K562 (cell line): ENCODE results near the gene WDR90. TPM values are rescaled to one million over a fixed set of nuclear protein-coding genes. Genes with fewer than 3 reads are reported as not detected.
A peak's percentile ranks its signal among the peaks of the same experiment; 100 is the strongest.

Experiments
- ATAC-seq: fragments of 200-7000 bp; cut with Tn5 transposase; 3 replicates; pipeline ENCODE4 v1.9.1; 2020; ENCODE audit warnings: moderate library complexity
- BruUV-seq: library from RNA; stranded (reverse); fragments of 400-500 nt; replicated peaks from 2 replicates; lab custom pipeline; 2021; lab: Mats Ljungman, UMichigan
- CTCF ChIA-PET: fragments of 300-600 bp; formaldehyde crosslinking; extraction: SDS; loops from one replicate; lab custom pipeline; 2021; ENCODE audit warnings: low intra/inter-chr PET ratio; lab: Yijun Ruan, JAX
- POLR2A ChIA-PET: fragments of 300-600, 350-650 bp; sonication (Branson Sonifier 250); formaldehyde crosslinking; extraction: SDS; loops from one replicate; lab custom pipeline; 2021; ENCODE audit warnings: antibody characterized with exemption, inconsistent platforms; lab: Yijun Ruan, JAX
- DNase-seq, 4 experiments: peaks; one replicate each; pipeline versions ENCODE4 v3.0.0 to v3.0.0-alpha.2; 2011 to 2018; ENCODE audit warnings: low spot score in 3 of 4, mixed read lengths in 3 of 4; ENCODE audit errors: extremely low read depth in 1 of 4
- FAIRE-seq: peaks from 2 replicates; lab custom pipeline; 2011; peaks lifted over from hg19 to GRCh38; lab: Jason Lieb, UNC
- H2AFZ ChIP-seq: 2 replicates; pipeline ENCODE4 v1.6.0; 2011; ENCODE audit warnings: low read depth, low read length, control low read depth, inconsistent platforms
- H3K27ac ChIP-seq: fragments of 200-600 bp; 3 replicates; pipeline ENCODE4 v1.8.0; 2011; ENCODE audit warnings: low read depth, mild to moderate bottlenecking, control low read depth, inconsistent platforms, low read length, moderate library complexity, mixed read lengths; ENCODE audit errors: extremely low read depth
- H3K27me3 ChIP-seq, 2 experiments: fragments of 300-600 bp in 1 of 2; 2 replicates in 1 of 2; 3 replicates in 1 of 2; pipeline versions ENCODE4 v1.6.0 to v1.8.0; 2011; ENCODE audit warnings: inconsistent platforms in 2 of 2, low read length in 2 of 2, mild to moderate bottlenecking in 1 of 2, mixed read lengths in 1 of 2, moderate library complexity in 1 of 2; ENCODE audit not compliant: control insufficient read depth in 2 of 2, insufficient read depth in 2 of 2
- H3K36me3 ChIP-seq: fragments of 300-600 bp; 3 replicates; pipeline ENCODE4 v1.8.0; 2011; ENCODE audit warnings: mild to moderate bottlenecking, low read length, inconsistent platforms; ENCODE audit not compliant: control insufficient read depth, insufficient read depth
- H3K4me1 ChIP-seq, 2 experiments: fragments of 200-600 bp in 1 of 2; replicated peaks in 1 of 2; 2 replicates in 1 of 2; 3 replicates in 1 of 2; pipeline versions ENCODE4 v1.5.1 to v1.8.0; 2011; ENCODE audit warnings: inconsistent platforms in 2 of 2, low read length in 2 of 2, mild to moderate bottlenecking in 1 of 2, mixed read lengths in 1 of 2, moderate library complexity in 1 of 2; ENCODE audit not compliant: control insufficient read depth in 2 of 2, insufficient read depth in 2 of 2
- H3K4me2 ChIP-seq: 2 replicates; pipeline ENCODE4 v1.6.1; 2011; ENCODE audit warnings: low read length, control low read depth, inconsistent platforms, mixed read lengths; ENCODE audit not compliant: insufficient read depth
- H3K4me3 ChIP-seq: fragments of 200-600 bp; sonication (generic), shearing (Covaris generic); 2 replicates; pipeline ENCODE4 v1.5.1; 2016; ENCODE audit warnings: control low read depth, inconsistent platforms
- H3K79me2 ChIP-seq: fragments of 200-600 bp; 3 replicates; pipeline ENCODE4 v1.8.0; 2011; ENCODE audit warnings: low read length, inconsistent platforms; ENCODE audit not compliant: control insufficient read depth, insufficient read depth
- H3K9ac ChIP-seq, 2 experiments: 2 replicates each; pipeline versions ENCODE4 v1.6.0 to v1.6.1; 2011; ENCODE audit warnings: low read depth in 2 of 2, low read length in 2 of 2, control low read depth in 1 of 2, inconsistent platforms in 1 of 2, mild to moderate bottlenecking in 1 of 2, mixed read lengths in 1 of 2; ENCODE audit not compliant: insufficient read depth in 1 of 2
- H3K9me1 ChIP-seq: one replicate; pipeline ENCODE4 v1.6.0; 2011; ENCODE audit warnings: inconsistent platforms, mild to moderate bottlenecking, low read length, moderate library complexity; ENCODE audit not compliant: control insufficient read depth, insufficient read depth
- H3K9me3 ChIP-seq: replicated peaks from 2 replicates; pipeline ENCODE4 v1.5.1; 2011; ENCODE audit warnings: low read depth, low read length, inconsistent platforms; ENCODE audit not compliant: control insufficient read depth, insufficient read depth
- H4K20me1 ChIP-seq: replicated peaks from 2 replicates; pipeline ENCODE4 v1.6.1; 2011; ENCODE audit warnings: low read length, inconsistent platforms, mixed read lengths; ENCODE audit not compliant: control insufficient read depth, insufficient read depth
- FIP1L1 ChIP-seq: fragments of 200-400 bp; formaldehyde crosslinking; IDR thresholded peaks from 2 replicates; pipeline ENCODE4 v1.6.1; 2018; ENCODE audit warnings: mild to moderate bottlenecking, low read depth, low read length; ENCODE audit not compliant: poor library complexity, severe bottlenecking
- IFI16 ChIP-seq: fragments of 250-450 bp; sonication (Bioruptor Pico); IDR thresholded peaks from 2 replicates; pipeline ENCODE4 v2.1.2; 2022; ENCODE audit warnings: mild to moderate bottlenecking, inconsistent platforms
- MEF2A ChIP-seq: IDR thresholded peaks from 2 replicates; pipeline ENCODE4 v1.6.1; 2011; ENCODE audit warnings: low read depth, mild to moderate bottlenecking, low read length, moderate library complexity; ENCODE audit not compliant: control insufficient read depth
- NR2C2 ChIP-seq, 2 experiments: fragments of 200-800 bp in 1 of 2; sonication (Bioruptor generic) in 1 of 2; sonication (generic) in 1 of 2; formaldehyde crosslinking in 1 of 2; IDR thresholded peaks; 2 replicates each; pipeline versions ENCODE4 v1.6.1 to v1.8.0; 2016 to 2022; ENCODE audit warnings: mild to moderate bottlenecking in 1 of 2, missing compliant biosample characterization in 1 of 2, missing genetic modification characterization in 1 of 2, missing genetic modification reagents in 1 of 2
- PCBP1 ChIP-seq: fragments of 200-400 bp; formaldehyde crosslinking; IDR thresholded peaks from 2 replicates; pipeline ENCODE4 v1.6.1; 2018; ENCODE audit warnings: mild to moderate bottlenecking, low read depth, low read length; ENCODE audit not compliant: poor library complexity, severe bottlenecking
- TOE1 ChIP-seq, 2 experiments: fragments of 450-650 bp in 1 of 2; sonication (generic) in 1 of 2; formaldehyde crosslinking in 1 of 2; IDR thresholded peaks; 2 replicates each; pipeline versions ENCODE4 v1.7.1 to v1.8.0; 2016 to 2022; ENCODE audit warnings: borderline replicate concordance in 2 of 2, mild to moderate bottlenecking in 2 of 2, antibody characterized with exemption in 1 of 2, inconsistent platforms in 1 of 2, low read depth in 1 of 2, missing genetic modification reagents in 1 of 2, moderate library complexity in 1 of 2
- WGBS: fragments of 100-300 bp; shearing (Covaris generic); methylation state at CpG from one replicate; pipeline ENCODE4 v1.1.6; 2016; ENCODE audit warnings: low coverage, mixed read lengths; ENCODE audit not compliant: insufficient coverage; ENCODE audit errors: missing lambda C conversion rate; 5-methylcytosine and 5-hydroxymethylcytosine counted together
- in situ Hi-C: fragments of 300-500 bp; cut with MboI; formaldehyde crosslinking; loops from 4 replicates; pipeline ENCODE4 v1.15.0; 2018; ENCODE audit warnings: inconsistent platforms, mixed read lengths
- intact Hi-C: fragments of 100-400 bp; cut with micrococcal nuclease; formaldehyde crosslinking; loops from 2 replicates; pipeline ENCODE4 v1.14.2; 2022
- polyA plus RNA-seq, 8 experiments: library from polyadenylated mRNA; depleted of rRNA in 4 of 8; stranded (reverse) in 5 of 8; unstranded in 3 of 8; fragments of >200 nt; fragmentation: Nextera tagmentation in 2 of 8; fragmentation: Illumina TruSeq in 1 of 8; extraction: Ambion mirVana in 2 of 8; extraction: Trizol in 1 of 8; gene quantifications; 2 replicates each; pipeline versions ENCODE4 v1.2.1 to v1.2.3, GENCODE V29; 2011 to 2014; ENCODE audit warnings: inconsistent platforms in 1 of 8, missing spikeins in 1 of 8
- total RNA-seq, 7 experiments: library from RNA; depleted of rRNA in 6 of 7; stranded (reverse); fragments of >200 nt in 6 of 7; fragmentation: Illumina TruSeq in 2 of 7; extraction: Trizol in 2 of 7; gene quantifications; 2 replicates each; pipeline versions ENCODE4 v1.2.1 to v1.2.3, GENCODE V29; 2011 to 2021; ENCODE audit warnings: low replicate concordance in 1 of 7

Gene WDR90
- total and polyA plus RNA-seq, 9 of the 15 experiments (the other 6 are each of a cell fraction or from before 2014, with no cell fraction given): 0.44 to 12.6 (median 3.3) TPM

DNA sequence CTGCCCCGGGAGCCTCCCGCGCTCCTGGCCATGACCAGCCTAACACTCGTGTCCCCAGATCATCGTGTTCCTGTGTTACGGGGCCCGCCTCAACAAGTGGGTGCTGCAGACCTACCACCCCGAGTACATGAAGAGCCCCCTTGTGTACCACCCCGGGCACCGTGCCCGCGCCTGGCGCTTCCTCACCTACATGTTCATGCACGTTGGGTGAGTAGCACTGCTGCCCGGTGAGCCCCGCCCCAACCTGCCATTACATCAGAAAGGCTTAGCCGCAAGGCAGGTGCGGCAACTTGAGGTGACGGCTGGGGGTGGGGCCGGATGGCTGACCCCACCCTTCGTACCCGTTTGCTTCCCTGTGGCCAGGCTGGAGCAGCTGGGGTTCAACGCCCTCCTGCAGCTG is 27.7 kb downstream of the WDR90 start:
- peaks cover 43% of the 10 kb centered on the region for H3K36me3 ChIP-seq
- ATAC-seq (no peak), FAIRE-seq (no peak), DNase-seq (no peak)
- peaks cover 16% of the 10 kb centered on the region for H4K20me1 ChIP-seq
- peaks cover 2% of the 10 kb centered on the region for H3K9me1 ChIP-seq
- no peaks in the 10 kb centered on the region for H3K27me3 ChIP-seq
- peaks cover 23% of the 10 kb centered on the region for H3K79me2 ChIP-seq
- H3K4me1 ChIP-seq: peaks cover 29 to 98% of the 10 kb centered on the region in 2 experiments
- CTCF ChIA-PET: no interaction called here
- H2AFZ ChIP-seq: no peak overlapping the region
- in situ Hi-C loops (loop anchor here (10.0 kb wide), 1 partner anchor 282 kb away; the partner anchor contains the start of gene NME4), intact Hi-C loops (loop anchor here (5.0 kb wide), 1 partner anchor 40 kb away; the partner anchor contains the start of gene METTL26)
- peak; percentile 20 for TF ChIP-seq PCBP1
- TF ChIP-seq NR2C2 (CRISPR knock-in tag; IDR thresholded peaks at IDR 0.05): no peak
- TF ChIP-seq NR2C2 (tag; IDR thresholded peaks at IDR 0.05): no peak
- TF ChIP-seq FIP1L1: peak; percentile 23
- TF ChIP-seq MEF2A: no peak
- TF ChIP-seq TOE1 (IDR thresholded peaks at IDR 0.05; ENCODE audit: borderline replicate concordance): no peak
- no peak for TF ChIP-seq TOE1 (CRISPR knock-in tag; IDR thresholded peaks at IDR 0.05; ENCODE audit: borderline replicate concordance, low read depth)
- TF ChIP-seq IFI16 (CRISPR knock-in tag): no peak
- peak overlapping the region in 1 of 2 experiments; percentile 53; a peak in 1 of 4 replicates for H3K9ac ChIP-seq
- H3K9me3 ChIP-seq: no peaks in the 10 kb centered on the region
- POLR2A ChIA-PET: interaction anchor here (1.0 kb wide), 1 partner anchor 281 kb away, joined by 3 read pairs; no protein-coding TSS in a partner anchor
- H3K4me2 ChIP-seq: no peak overlapping the region
- WGBS: 77% methylated on average over 22 of the region's 23 CpGs
- H3K27ac ChIP-seq: no peak overlapping the region
- no TSS peak for BruUV-seq
- no peak overlapping the region for H3K4me3 ChIP-seq
